Measurements from ENCODE around the gene GPR84.
"Not testable (repeated sequence)": the region's sequence is repeated elsewhere in the genome, so short reads cannot be mapped to it uniquely, and the experiment has no call there.

The GPR84 gene

GRCh38 chr12:54368025-54368708 is 3.9 kb upstream of the GPR84 start:
- in situ Hi-C loops (cut with HindIII; ENCODE audit: low pct_unique_long_range_greater_than_20kb, low sequenced_read_pairs): no loop called here
- no peak for DNase-seq (ENCODE audit: low read depth in 1 of 2, low spot score in 1 of 2)
- no peak for TF ChIP-seq JUND (IDR thresholded peaks at IDR 0.05; ENCODE audit: low read depth)

GRCh38 chr12:54363618-54364017 is 668 bp downstream of the GPR84 start:
- TF ChIP-seq JUND (IDR thresholded peaks at IDR 0.05; ENCODE audit: low read depth): no peak
- in situ Hi-C loops (cut with HindIII; ENCODE audit: low pct_unique_long_range_greater_than_20kb, low sequenced_read_pairs): no loop called here
- no peak for DNase-seq (ENCODE audit: low read depth in 1 of 2, low spot score in 1 of 2)

- no peak for DNase-seq (ENCODE audit: low read depth in 1 of 2, low spot score in 1 of 2)
- in situ Hi-C loops (cut with HindIII; ENCODE audit: low pct_unique_long_range_greater_than_20kb, low sequenced_read_pairs): no loop called here
Measured at GRCh38 chr12:54363047-54363446, 1.2 kb downstream of the GPR84 start.

GRCh38 chr12:54360717-54361456 is 3.4 kb downstream of the GPR84 start:
- TF ChIP-seq JUND (IDR thresholded peaks at IDR 0.05; ENCODE audit: low read depth): no peak
- in situ Hi-C loops (cut with HindIII; ENCODE audit: low pct_unique_long_range_greater_than_20kb, low sequenced_read_pairs): no loop called here
- peak; percentile 66 to 91 for DNase-seq (ENCODE audit: low read depth in 1 of 2, low spot score in 1 of 2)

More at GRCh38 chr12:54363047-54363446, 1.2 kb downstream of the GPR84 start:
- TF ChIP-seq JUND (IDR thresholded peaks at IDR 0.05; ENCODE audit: low read depth): no peak

- in situ Hi-C loops (cut with HindIII; ENCODE audit: low pct_unique_long_range_greater_than_20kb, low sequenced_read_pairs): no loop called here
- no peak for DNase-seq (ENCODE audit: low read depth in 1 of 2, low spot score in 1 of 2)
- no peak for TF ChIP-seq JUND (IDR thresholded peaks at IDR 0.05; ENCODE audit: low read depth)
Measured at GRCh38 chr12:54359762-54360351, 4.4 kb downstream of the GPR84 start.

GRCh38 chr12:54358945-54359761 is 5.1 kb downstream of the GPR84 start:
- TF ChIP-seq JUND (IDR thresholded peaks at IDR 0.05; ENCODE audit: low read depth): no peak
- DNase-seq (ENCODE audit: low read depth in 1 of 2, low spot score in 1 of 2): peak; percentile 97 to 100
- in situ Hi-C loops (cut with HindIII; ENCODE audit: low pct_unique_long_range_greater_than_20kb, low sequenced_read_pairs): no loop called here

- peak; percentile 57 to 80 for DNase-seq (ENCODE audit: low read depth in 1 of 2, low spot score in 1 of 2)
- in situ Hi-C loops (cut with HindIII; ENCODE audit: low pct_unique_long_range_greater_than_20kb, low sequenced_read_pairs): no loop called here
Measured at GRCh38 chr12:54358191-54358944, 5.9 kb downstream of the GPR84 start.

GRCh38 chr12:54357506-54358190 is 6.6 kb downstream of the GPR84 start:
- no peak for TF ChIP-seq JUND (IDR thresholded peaks at IDR 0.05; ENCODE audit: low read depth)
- in situ Hi-C loops (cut with HindIII; ENCODE audit: low pct_unique_long_range_greater_than_20kb, low sequenced_read_pairs): no loop called here
- no peak for DNase-seq (ENCODE audit: low read depth in 1 of 2, low spot score in 1 of 2)

More at GRCh38 chr12:54358191-54358944, 5.9 kb downstream of the GPR84 start:
- no peak for TF ChIP-seq JUND (IDR thresholded peaks at IDR 0.05; ENCODE audit: low read depth)

- in situ Hi-C loops (cut with HindIII; ENCODE audit: low pct_unique_long_range_greater_than_20kb, low sequenced_read_pairs): no loop called here
- DNase-seq (ENCODE audit: low read depth in 1 of 2, low spot score in 1 of 2): no peak
- TF ChIP-seq JUND (IDR thresholded peaks at IDR 0.05; ENCODE audit: low read depth): no peak
Measured at GRCh38 chr12:54356951-54357356, 7.3 kb downstream of the GPR84 start.

GRCh38 chr12:54356228-54356627 is 8.1 kb downstream of the GPR84 start:
- in situ Hi-C loops (cut with HindIII; ENCODE audit: low pct_unique_long_range_greater_than_20kb, low sequenced_read_pairs): no loop called here
- TF ChIP-seq JUND (IDR thresholded peaks at IDR 0.05; ENCODE audit: low read depth): no peak
- DNase-seq (ENCODE audit: low read depth in 1 of 2, low spot score in 1 of 2): no peak

GRCh38 chr12:54355104-54355815 is 9.0 kb downstream of the GPR84 start:
- in situ Hi-C loops (cut with HindIII; ENCODE audit: low pct_unique_long_range_greater_than_20kb, low sequenced_read_pairs): no loop called here
- no peak for TF ChIP-seq JUND (IDR thresholded peaks at IDR 0.05; ENCODE audit: low read depth)
- no peak for DNase-seq (ENCODE audit: low read depth in 1 of 2, low spot score in 1 of 2)

- DNase-seq (ENCODE audit: low read depth in 1 of 2, low spot score in 1 of 2); in situ Hi-C loops (cut with HindIII; ENCODE audit: low pct_unique_long_range_greater_than_20kb, low sequenced_read_pairs): not testable (repeated sequence)
Measured at GRCh38 chr12:54354271-54354670, 10.0 kb downstream of the GPR84 start.

Data from T47D (cell line).